Lower leg skin (tissue), 3 donors: ENCODE data around the gene KRT35.
A peak's percentile ranks its signal among the peaks of the same experiment; 100 is the strongest.

Experiments
- POLR2A ChIP-seq, 2 donors: fragments of 450-650 bp; IDR thresholded peaks; one replicate each; pipeline ENCODE4 v1.6.1; 2016 to 2017; ENCODE audit warnings: antibody characterized with exemption in 2 of 2, mild to moderate bottlenecking in 1 of 2, moderate library complexity in 1 of 2
- TF ChIP-seq, protein P1 (sequence below), 3 donors: fragments of 450-650 bp; IDR thresholded peaks; one replicate each; pipeline ENCODE4 v1.5.1; 2016; ENCODE audit warnings: antibody characterized with exemption in 3 of 3, mild to moderate bottlenecking in 3 of 3, moderate library complexity in 2 of 3

GRCh38 chr17:41496803-41497484 lies 16.0 kb upstream of the KRT35 start:
- TF ChIP-seq POLR2A (IDR thresholded peaks at IDR 0.05) = no peak
- TF ChIP-seq, protein P1, sequence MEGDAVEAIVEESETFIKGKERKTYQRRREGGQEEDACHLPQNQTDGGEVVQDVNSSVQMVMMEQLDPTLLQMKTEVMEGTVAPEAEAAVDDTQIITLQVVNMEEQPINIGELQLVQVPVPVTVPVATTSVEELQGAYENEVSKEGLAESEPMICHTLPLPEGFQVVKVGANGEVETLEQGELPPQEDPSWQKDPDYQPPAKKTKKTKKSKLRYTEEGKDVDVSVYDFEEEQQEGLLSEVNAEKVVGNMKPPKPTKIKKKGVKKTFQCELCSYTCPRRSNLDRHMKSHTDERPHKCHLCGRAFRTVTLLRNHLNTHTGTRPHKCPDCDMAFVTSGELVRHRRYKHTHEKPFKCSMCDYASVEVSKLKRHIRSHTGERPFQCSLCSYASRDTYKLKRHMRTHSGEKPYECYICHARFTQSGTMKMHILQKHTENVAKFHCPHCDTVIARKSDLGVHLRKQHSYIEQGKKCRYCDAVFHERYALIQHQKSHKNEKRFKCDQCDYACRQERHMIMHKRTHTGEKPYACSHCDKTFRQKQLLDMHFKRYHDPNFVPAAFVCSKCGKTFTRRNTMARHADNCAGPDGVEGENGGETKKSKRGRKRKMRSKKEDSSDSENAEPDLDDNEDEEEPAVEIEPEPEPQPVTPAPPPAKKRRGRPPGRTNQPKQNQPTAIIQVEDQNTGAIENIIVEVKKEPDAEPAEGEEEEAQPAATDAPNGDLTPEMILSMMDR (IDR thresholded peaks at IDR 0.05) = peak in 1 of 3 donors; percentile 52
